ENCODE data around the gene S100A1. TPM values are rescaled to one million over a fixed set of nuclear protein-coding genes. Genes with fewer than 3 reads are reported as not detected.

S100A1 gene
- total RNA-seq, 1 donor = not detected

DNA sequence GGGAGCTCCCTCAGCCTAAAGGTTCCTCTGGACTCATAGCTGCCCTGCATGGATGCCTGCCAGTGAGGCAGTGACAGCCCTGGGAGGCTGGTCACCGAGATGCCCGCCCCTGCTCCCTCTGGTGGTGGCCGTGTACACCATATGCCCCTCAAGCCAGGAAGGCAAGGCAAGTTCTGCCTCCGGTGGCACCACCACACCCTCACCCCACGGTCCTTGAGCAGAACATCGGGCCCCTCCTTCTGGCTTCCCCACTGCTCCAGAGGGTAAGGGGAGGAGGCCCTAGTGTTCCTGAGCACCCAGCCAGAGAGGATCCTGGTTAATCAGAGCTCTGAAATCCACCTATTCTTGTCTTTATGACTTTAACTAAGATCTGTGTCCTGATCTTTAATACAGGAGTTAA lies 10.6 kb upstream of the S100A1 start:
- TF ChIP-seq, protein P1, sequence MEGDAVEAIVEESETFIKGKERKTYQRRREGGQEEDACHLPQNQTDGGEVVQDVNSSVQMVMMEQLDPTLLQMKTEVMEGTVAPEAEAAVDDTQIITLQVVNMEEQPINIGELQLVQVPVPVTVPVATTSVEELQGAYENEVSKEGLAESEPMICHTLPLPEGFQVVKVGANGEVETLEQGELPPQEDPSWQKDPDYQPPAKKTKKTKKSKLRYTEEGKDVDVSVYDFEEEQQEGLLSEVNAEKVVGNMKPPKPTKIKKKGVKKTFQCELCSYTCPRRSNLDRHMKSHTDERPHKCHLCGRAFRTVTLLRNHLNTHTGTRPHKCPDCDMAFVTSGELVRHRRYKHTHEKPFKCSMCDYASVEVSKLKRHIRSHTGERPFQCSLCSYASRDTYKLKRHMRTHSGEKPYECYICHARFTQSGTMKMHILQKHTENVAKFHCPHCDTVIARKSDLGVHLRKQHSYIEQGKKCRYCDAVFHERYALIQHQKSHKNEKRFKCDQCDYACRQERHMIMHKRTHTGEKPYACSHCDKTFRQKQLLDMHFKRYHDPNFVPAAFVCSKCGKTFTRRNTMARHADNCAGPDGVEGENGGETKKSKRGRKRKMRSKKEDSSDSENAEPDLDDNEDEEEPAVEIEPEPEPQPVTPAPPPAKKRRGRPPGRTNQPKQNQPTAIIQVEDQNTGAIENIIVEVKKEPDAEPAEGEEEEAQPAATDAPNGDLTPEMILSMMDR (IDR thresholded peaks at IDR 0.05; ENCODE audit: insufficient read depth, low read depth, low read length) = peak; percentile 75
- H3K4me3 ChIP-seq (ENCODE audit: low read depth, low read length) = no peak overlapping the region
- DNase-seq (ENCODE audit: low read depth) = peak; percentile 51

DNA sequence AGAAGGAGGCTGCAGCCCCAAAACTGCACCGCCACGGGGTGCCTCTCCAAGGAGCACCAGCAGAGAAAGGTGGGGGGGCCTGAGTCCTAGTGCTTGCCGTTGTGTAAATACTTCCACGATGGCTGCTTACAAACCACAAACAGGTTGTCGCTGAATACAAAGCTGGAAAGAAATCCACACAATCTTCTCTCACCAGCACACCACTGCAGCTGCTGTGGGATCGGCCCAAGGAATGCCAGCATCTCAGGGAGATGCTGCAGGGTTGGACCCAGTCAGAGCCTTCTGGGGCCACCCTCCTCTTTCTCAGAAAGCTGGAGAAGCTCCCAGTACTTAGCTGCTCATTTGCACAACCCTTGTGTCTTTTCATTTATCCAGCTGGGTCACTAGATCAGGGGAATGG lies 9.1 kb upstream of the S100A1 start:
- TF ChIP-seq, protein P1 (IDR thresholded peaks at IDR 0.05; ENCODE audit: insufficient read depth, low read depth, low read length) = no peak
- no peak overlapping the region for H3K4me3 ChIP-seq (ENCODE audit: low read depth, low read length)
- DNase-seq (ENCODE audit: low read depth) = no peak

DNA sequence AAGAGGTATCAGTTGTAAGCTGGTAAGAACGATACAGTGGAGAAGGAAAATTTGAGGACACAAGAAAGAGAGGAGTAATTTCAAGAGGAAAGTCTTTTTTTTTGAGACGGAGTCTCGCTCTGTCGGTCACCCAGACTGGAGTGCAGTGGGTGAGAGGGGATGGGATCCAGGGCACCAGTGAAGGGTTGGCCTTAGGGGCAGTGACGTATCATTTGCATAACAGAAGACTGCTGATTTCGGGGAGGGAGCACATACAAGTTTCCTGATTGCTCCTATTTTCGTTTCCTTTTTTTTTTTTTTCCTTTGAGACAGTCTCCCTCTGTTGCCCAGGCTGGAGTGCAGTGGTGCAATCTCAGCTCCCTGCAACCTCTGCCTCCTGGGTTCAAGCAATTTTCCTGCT lies 5.1 kb upstream of the S100A1 start:
- H3K4me3 ChIP-seq (ENCODE audit: low read depth, low read length) = no peak overlapping the region
- DNase-seq (ENCODE audit: low read depth) = no peak
- TF ChIP-seq, protein P1 (IDR thresholded peaks at IDR 0.05; ENCODE audit: insufficient read depth, low read depth, low read length) = no peak

DNA sequence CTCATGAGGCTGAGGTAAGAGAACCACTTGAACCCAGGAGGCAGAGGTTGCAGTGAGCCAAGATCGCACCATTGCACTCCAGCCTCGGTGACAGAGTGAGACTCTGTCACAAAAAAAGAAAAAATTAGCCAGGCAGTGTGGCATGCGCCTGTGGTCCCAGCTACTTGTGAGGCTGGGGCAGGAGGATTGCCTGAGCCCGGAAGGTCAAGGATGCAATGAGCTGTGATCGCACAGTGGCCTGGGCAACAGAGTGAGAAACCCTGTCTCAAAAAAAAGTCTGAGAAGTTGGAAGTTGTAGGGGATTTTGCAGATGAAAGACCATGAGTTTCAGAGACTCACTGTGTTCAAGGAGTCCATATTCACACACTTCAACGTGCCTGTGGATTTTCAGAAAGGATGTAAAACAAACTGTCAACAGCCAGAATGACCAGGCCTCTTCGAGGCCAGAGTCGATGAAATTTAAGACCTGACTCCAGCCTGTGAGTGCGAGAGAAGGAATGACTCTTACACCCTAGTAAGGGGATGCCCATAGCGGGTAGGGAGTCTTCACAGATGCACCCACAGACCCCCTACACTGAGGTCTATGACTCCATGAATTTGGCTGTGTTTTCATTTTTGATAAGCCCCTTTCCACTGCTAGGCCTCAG lies 3.1 kb upstream of the S100A1 start:
- DNase-seq (ENCODE audit: low read depth) = no peak
- H3K4me3 ChIP-seq (ENCODE audit: low read depth, low read length) = no peak overlapping the region
- TF ChIP-seq, protein P1 (IDR thresholded peaks at IDR 0.05; ENCODE audit: insufficient read depth, low read depth, low read length) = no peak

DNA sequence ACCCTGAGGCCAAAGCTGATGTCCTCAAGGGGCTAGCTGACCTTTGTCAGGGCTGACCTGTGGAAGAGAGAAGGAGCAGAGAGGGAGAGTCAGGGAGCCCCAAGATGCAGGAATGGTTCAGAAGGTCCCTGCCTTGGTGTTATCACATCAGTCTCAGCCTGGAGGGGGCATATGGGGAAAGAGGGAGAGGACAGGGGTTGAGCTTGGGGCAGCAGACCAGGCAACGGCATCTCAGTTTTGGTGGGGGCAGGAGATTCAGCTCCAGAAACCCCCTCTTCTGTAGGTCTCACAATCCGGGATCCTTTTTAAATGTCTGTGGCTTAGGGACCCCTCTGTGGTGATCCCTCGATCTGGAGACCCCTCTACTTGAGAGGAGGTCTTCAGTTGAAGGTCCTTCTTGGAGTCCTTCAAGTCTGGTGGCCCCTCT lies 1.7 kb upstream of the S100A1 start:
- no peak for DNase-seq (ENCODE audit: low read depth)
- TF ChIP-seq, protein P1 (IDR thresholded peaks at IDR 0.05; ENCODE audit: insufficient read depth, low read depth, low read length) = no peak
- peak overlapping the region; percentile 69 for H3K4me3 ChIP-seq (ENCODE audit: low read depth, low read length)

DNA sequence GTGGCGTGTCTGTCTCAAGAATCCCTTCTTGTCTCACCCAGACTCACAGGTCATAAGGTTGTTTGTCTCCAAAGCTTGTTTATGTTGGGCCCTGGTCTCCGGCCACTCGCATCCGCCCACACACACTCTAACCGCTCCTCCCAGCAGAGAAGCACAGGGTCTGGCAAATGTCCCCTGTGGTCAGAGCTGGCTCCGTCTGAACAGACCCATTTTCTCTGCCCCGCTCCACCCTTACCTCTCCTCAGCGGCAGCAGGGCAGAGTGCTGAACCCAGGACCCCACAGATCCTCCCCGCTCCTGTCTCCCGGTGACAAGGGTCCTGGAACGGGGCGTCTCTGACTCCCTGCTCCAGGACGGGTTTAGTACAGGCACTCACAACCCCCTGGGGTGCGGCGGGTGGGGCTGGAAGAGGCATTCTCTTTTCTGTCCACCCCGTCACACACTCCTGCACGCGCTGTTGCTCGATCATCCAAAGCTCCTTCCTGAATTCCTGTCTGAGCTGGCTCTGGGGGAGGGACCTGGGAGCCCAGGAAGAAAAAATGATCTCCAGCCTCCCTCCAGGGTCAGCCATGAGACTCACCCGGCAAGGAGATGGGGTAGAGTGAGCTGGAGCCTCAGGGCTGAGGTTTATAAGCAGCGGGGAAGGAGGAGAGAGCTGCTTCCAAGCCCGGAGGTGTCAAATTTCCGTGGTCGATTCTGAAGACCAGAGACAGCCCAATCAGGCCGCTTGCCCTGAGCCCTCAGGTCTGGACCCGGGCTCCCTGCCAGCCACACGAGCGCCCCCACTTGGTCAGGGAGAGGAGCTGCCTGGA lies 1.1 kb upstream of the S100A1 start, which contains the start of gene S100A13:
TSS of gene S100A13 (minus strand) at position 602 of the 811 bp plus-strand sequence. CDS start 1,033 bp downstream, outside the sequence.
- peak within 1 kb of the TSS; percentile 69 for H3K4me3 ChIP-seq (ENCODE audit: low read depth, low read length)
- DNase-seq (ENCODE audit: low read depth) = peak; percentile 96
- TF ChIP-seq, protein P1 (IDR thresholded peaks at IDR 0.05; ENCODE audit: insufficient read depth, low read depth, low read length) = peak; percentile 80

All from fibroblast of villous mesenchyme (primary cell).